SK-N-DZ (cell line): Measurements from ENCODE around the gene PDE8A.
"Not testable (repeated sequence)": the region's sequence is repeated elsewhere in the genome, so short reads cannot be mapped to it uniquely, and the experiment has no call there.

Experiments
- DNase-seq: peaks from one replicate; pipeline ENCODE4 v3.0.0-alpha.2; 2015; ENCODE audit warnings: low spot score

PDE8A gene

GRCh38 chr15:84961114-84961452, 20.6 kb upstream of the PDE8A start:
- no peak for DNase-seq

DNA sequence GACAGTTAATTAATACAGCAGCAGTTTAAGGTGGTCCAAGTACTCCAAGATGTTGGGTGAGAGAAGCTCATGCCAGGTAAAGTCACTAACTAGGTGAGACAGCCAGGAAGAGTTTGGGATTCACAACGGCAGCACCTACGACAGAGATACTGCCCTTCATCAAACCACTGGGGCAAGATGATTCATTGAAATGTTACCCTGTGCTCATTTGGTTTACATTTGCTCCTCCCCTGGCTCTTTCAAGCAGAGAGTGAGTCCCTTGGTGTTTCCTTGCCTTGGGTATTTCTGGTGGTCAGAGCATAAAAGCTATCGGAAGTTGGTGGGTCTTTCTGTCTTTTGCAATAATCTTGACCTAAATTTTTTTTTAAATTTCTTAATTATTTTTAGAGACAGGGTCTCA, 19.9 kb upstream of the PDE8A start:
- DNase-seq, result no peak

DNA sequence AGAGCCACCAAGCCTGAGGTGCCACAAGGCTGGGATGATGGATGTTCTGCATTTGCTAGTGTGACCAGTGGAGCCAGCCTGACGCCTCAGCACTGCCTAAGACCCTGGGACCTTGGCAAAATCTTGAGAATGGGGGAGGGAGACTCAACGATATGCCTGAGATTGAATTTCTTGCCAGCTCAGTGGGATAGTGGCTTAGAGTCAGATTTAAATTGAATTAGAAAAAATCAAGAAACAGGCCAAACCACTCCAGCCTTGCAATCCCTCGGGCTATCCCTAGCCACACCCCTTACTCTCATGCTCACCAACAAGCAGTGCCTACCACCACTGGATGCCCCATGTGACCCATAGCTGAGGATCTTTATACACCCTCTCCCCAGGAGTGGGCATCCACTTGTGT, 18.7 kb upstream of the PDE8A start:
- DNase-seq, result no peak

- no peak for DNase-seq
Observed at GRCh38 chr15:84967380-84967779, 14.3 kb upstream of the PDE8A start.

GRCh38 chr15:84968301-84968700, 13.4 kb upstream of the PDE8A start:
- DNase-seq, result no peak

GRCh38 chr15:84969257-84969656, 12.4 kb upstream of the PDE8A start:
- no peak for DNase-seq

GRCh38 chr15:84970843-84971242, 10.8 kb upstream of the PDE8A start:
- no peak for DNase-seq

DNA sequence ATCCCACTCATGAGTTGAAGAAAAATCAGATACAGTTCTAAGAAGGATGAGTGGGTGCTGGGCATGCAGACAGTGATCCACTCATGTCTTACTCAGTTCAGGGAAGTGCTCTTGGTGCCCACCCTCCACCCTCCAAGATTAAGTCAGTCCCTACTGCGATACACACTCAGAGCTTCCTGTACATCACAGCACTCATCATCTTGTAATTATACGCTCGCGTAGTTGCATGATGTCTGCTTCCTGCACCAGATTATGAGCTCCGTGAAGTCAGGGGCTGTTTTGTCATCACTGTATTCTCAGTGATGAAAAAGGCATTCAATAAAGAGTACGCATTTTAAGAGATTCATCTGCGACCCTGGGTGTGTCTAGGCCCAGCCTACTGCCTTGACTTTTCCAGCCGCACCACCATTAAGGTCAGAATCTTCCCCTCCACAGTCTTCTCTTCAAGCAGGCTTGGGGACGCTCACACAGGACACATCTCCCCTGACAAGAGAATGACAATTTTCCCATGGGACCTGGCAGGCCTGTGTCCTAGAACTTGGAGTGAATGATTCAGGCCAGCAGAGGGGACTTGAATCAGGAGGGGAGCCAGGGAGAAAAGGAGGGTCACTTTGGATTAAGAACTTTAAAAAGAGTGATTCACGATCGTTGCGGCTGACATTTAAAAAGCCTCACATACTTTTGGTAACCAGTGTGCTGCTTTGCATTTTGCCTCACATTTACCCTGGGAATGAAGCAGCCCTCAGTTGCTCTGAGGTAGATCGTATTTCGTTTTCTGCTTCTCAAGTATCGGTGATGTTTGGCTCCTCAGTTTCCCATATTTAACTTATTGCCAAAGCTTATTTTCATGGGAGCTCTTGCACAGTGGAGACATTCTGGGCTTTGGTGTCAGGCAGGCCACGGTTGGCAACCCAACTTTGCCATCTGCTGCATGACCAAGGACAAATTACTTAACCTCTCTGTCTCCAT, 7.9 kb upstream of the PDE8A start:
- DNase-seq, result peak; percentile 36

DNA sequence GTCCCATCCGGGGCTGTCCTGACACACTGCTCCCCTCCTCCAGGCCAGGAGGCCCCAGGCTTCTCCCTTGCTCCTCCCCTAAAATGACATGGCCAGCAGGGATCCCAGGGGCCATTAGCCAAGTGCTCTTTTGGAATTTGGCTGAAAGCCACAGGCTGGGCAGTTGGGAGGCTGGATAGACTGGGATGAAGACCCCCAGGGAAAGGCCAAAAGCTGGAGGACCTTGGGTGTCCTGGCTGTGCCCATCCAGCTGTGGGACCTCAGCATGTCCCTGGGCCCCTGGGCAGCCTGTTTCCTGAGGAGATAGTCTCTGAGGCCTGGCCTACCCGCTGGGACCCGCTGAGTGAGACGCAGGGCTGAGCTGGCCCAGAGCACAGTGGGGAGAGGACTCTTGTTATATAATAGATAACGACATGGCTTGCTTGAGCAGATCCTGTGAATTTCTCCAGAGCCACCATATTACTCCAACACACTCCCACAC, 5.7 kb upstream of the PDE8A start:
- DNase-seq, result no peak

- DNase-seq, result no peak
Observed at GRCh38 chr15:84976746-84977345, 4.8 kb upstream of the PDE8A start.

DNA sequence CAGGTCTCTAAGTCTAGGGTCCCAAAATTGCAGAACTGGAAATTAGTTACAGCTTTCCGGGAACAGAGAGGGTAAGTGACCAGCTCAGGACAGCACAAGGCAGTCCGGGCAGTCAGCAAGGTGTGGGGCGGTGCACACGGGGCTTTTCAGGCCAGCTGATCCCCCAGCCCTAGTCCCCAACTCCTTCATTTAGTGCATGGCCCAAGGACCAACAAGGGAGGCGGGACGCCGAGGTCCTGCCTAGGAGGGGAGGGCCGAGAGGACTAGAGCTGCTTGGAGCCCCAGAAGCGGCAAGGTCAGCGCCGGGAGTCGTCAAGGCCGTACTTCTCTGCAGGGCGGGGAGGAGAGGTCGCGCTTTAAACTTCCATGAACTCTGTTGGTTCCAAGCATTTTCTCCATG, 2.0 kb upstream of the PDE8A start:
- DNase-seq, result peak; percentile 37

DNA sequence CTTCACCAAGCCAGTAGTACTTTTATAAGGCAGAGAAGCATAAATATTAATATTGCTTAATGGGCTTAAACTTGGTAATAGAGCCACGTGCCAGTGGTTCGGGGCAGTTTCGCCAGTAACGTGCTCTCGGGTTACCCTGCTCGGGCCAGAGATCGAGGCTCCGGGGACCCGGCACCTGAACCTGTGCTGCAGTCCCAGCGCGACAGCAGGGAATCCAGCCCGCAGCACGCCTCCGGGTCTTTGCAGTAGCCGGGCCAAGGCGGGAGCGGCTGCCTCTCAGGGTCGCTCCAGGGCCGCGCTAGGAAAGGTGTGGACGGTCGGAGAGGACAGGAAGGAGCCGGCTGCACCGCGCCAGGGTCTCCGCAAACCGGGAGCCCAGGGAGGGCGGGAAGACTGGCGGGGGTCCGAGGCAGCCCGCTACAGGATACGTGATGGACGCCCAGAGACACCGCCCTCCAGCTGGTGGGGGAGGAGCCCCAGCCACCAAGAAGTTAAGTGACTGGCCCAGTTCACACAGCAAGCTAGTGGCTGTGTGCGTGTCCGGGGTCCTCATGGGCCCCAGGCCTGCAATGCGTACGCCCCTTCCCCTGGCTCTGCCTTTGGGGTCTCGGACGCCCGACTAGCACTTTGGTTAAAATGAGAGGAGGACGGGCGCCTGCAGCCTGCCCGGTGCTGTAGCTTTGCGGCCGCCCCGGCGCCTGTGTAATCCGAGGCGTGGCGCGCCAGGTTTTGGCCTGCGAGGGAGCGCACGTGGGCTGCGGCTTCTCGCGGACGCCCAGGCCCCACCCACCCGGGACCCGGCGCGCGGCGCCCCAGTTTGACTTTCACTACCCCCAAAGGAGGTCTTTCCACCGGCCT, 1.2 kb upstream of the PDE8A start:
- peak; percentile 90 for DNase-seq

DNA sequence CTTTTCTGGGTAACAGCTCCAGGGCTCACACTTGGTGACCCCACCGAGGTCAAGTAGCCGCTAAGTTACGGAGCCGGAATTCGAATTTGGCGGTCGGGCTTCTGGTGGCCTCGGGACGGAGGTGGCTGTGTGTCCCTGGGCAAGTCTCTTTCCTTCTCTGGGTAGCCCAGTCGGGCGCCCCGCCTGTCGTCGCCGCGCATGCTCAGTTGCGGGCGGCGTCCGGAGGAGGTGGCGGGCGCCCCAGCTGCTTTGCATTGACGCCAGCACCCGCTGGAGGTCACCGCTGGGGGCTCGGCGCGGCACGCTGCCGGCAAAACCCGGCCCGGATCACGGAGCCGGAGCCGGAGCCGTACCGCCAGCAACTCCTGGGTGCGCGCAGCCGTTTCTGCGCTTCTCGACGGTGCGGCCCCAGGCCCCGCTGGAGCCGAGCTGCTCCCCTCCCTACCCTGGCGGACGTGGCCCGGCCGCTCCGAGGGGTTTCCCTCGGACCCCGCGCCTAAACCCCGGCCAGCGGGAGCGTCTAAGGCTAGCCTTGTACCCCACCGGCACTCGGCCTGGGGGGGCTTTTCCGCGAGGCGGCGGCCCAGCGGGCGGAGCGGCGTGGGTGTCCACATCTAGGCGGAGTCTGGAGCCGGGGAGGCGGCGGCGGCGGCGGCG, 474 bp upstream of the PDE8A start:
- DNase-seq, result peak; percentile 94

- DNase-seq, result no peak
Observed at GRCh38 chr15:84982301-84982920, 755 bp downstream of the PDE8A start.

DNA sequence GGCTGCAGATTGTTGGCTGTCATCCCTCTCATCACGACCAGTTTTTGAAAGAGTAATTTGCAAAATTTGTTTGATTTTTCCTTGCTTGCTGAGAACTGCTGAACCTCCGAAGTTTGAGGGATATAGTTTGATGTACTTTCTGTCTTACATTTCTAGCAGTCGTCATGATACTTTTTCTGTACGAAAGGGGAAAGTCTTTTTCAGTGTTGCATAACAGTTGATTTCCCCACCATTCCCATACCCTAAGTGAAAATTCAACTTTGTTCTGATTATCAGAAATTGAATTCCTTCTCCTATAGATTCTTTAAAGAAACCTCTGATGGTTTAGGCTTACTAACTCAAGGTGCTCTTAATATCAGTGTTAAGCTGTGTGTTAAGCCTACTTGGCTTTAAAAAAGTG, 1.6 kb downstream of the PDE8A start:
- DNase-seq, result no peak

DNA sequence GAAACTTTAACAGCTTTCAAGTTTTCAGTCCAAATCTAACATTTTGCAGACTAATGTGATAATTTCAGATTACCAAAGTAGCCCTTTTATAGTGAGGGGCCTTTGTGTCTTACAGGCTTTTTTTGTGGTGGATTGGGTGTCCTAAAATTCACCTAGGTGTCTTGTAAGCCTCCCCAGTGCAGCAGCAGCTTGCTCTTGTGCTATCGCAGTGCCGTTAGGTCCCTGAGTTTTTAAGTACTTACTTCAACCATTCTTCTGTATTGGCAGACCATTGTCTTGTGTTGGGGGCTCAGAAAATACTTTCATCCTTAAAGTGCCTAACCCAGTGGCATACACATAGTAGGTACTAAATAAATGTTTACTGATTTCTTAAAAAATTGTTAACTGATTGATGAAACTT, 2.1 kb downstream of the PDE8A start:
- DNase-seq, result no peak

DNA sequence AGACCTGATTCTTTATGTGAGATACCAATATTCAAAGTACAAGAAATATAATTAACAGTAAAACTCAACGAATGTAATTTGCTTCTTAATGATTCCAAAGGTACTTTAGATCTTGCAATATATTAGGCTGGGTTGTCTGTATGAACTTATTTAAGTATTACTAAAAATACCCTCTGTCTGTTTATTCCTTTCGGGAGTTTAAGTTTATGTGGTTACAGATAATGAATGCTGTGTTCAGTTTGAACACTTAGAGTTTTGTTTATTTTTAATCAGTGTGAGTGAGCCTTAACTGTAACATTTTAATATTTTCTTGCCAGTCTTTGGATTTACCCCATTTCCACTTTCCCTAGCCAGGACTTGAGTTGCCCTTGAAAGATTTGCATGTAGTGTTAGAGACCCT, 3.5 kb downstream of the PDE8A start:
- DNase-seq, result no peak

DNA sequence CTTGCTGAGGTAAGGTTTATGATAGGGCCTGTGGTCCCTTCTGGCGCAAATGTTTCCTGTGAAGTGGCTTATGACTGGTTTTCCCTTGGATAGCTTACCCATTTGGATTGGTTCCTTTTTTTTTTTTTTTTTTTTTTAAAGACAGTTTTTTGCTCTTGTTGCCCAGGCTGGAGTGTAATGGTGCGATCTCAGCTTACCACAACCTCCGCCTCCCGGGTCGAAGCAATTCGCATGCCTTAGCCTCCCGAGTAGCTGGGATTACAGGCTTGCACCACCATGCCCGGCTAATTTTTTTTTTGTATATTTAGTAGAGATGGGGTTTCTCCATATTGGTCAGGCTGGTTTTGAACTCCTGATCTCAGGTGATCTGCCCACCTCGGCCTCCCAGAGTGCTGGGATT, 5.7 kb downstream of the PDE8A start:
- not testable (repeated sequence) for DNase-seq

DNA sequence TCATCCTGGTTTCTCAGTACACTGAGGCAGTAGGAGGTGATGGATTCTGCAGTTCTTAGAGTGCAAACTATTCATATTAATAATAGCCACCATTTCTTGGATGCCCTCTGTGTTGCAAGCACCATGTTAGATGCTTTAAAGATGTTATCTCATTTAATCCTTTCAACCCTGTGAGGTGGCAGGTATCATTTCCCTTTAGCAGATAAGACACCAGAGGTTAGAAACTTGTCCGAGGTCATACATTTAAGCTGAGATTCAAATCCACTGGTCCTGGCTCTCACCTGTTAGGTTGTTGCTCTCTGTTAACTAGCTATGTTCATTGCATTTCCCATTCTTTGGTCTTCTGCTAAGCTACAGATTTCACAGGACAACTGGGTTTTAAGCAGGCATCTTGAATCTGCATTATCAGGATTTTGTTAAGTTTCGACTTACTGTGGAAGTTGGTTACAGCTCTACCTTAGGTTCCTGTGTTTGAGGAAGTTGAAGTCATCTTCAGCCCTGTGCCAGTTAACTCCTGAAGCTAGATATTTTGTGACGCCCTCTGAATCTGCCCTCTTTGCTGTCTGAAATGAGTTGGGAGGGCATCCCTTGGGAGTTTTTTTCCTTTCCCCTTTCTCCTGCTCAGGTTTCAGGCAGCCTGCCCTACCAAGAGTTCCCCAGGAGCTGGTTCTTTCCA, 6.4 kb downstream of the PDE8A start:
- no peak for DNase-seq

- DNase-seq, result no peak
Observed at GRCh38 chr15:84988909-84989644, 7.4 kb downstream of the PDE8A start.
